GM06990 (cell line): ENCODE data around the gene BUD13.

Experiments used
- DNase-seq: peaks from one replicate; pipeline ENCODE4 v3.0.0-alpha.2; 2011; ENCODE audit not compliant: insufficient read length; ENCODE audit errors: extremely low read depth
- H3K27me3 ChIP-seq: replicated peaks from 2 replicates; pipeline ENCODE4 v1.6.0; 2011; ENCODE audit warnings: low read length; ENCODE audit not compliant: control insufficient read depth, insufficient read depth
- H3K36me3 ChIP-seq: 2 replicates; pipeline ENCODE4 v1.5.1; 2011; ENCODE audit warnings: low read length; ENCODE audit not compliant: control insufficient read depth, insufficient read depth
- H3K4me3 ChIP-seq: replicated peaks from 2 replicates; pipeline ENCODE4 v1.5.1; 2011; ENCODE audit warnings: low read depth, mild to moderate bottlenecking, control low read depth, low read length
- TF ChIP-seq, protein P1 (sequence below): IDR thresholded peaks from 2 replicates; pipeline ENCODE4 v1.5.1; 2011; ENCODE audit warnings: low read length, control low read depth, mild to moderate bottlenecking, inconsistent platforms; ENCODE audit not compliant: insufficient read depth, poor library complexity, severe bottlenecking

BUD13 gene

DNA sequence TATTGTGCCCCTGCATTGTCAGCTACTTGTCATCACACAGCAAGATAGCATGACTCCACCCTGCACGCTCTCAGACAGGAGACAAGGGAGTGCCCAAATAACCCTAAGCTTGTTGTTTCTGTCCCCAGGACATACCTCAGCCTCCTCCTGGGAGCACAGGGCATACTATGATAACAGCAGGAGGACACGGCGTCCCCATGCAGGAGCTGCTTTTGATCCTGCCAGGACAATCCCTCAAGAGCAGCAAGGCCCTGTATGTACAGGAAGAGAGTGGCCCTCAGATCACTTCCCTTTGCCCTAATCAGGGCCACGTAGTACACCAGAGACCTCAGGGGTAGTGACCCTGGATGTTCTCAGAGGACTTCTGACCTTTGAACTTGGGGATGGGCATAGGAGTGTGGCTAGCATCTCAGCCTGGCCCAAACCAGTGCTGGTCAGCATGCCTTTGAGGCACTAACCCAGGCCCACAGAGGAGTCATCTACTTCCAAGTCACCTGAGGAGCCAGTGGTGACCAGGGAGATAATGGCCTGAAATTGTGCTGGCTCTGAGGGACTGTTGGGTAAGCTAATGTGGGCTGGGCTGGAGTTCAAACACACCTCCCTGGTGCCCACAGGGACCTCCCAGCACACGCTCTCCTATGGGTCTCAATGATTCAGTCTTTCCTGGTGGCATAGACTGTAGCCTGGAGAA is 41.1 kb upstream of the BUD13 start:
- TF ChIP-seq, protein P1, sequence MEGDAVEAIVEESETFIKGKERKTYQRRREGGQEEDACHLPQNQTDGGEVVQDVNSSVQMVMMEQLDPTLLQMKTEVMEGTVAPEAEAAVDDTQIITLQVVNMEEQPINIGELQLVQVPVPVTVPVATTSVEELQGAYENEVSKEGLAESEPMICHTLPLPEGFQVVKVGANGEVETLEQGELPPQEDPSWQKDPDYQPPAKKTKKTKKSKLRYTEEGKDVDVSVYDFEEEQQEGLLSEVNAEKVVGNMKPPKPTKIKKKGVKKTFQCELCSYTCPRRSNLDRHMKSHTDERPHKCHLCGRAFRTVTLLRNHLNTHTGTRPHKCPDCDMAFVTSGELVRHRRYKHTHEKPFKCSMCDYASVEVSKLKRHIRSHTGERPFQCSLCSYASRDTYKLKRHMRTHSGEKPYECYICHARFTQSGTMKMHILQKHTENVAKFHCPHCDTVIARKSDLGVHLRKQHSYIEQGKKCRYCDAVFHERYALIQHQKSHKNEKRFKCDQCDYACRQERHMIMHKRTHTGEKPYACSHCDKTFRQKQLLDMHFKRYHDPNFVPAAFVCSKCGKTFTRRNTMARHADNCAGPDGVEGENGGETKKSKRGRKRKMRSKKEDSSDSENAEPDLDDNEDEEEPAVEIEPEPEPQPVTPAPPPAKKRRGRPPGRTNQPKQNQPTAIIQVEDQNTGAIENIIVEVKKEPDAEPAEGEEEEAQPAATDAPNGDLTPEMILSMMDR: no peak
- H3K4me3 ChIP-seq: no peak overlapping the region
- H3K36me3 ChIP-seq: no peaks in the 10 kb centered on the region
- no peak for DNase-seq
- no peaks in the 10 kb centered on the region; the same call in 1 of the 2 replicates for H3K27me3 ChIP-seq

DNA sequence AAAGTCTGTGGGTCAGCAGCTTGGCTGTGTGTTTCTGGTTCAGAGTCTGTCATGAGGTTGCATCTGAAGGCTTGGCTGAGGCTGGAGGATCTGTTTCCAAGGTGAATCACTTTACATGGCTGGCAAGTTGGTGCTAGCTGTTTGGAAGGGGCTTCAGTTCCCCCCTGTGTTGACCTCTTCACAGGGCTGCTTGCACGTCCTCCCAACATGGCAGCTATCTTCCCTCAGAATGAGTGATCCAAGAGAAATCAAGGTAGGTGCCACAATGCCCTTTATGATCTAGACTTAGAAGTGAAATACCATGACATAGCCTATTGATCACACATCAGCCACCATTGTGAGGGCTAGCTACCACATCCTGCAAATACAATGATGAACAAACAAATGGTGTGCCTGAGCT is 40.4 kb upstream of the BUD13 start:
- Histone ChIP-seq H3K36me3 (no peaks in the 10 kb centered on the region), H3K27me3 (no peaks in the 10 kb centered on the region; the same call in 1 of the 2 replicates), H3K4me3 (no peak overlapping the region)
- no peak for DNase-seq
- TF ChIP-seq, protein P1: no peak

DNA sequence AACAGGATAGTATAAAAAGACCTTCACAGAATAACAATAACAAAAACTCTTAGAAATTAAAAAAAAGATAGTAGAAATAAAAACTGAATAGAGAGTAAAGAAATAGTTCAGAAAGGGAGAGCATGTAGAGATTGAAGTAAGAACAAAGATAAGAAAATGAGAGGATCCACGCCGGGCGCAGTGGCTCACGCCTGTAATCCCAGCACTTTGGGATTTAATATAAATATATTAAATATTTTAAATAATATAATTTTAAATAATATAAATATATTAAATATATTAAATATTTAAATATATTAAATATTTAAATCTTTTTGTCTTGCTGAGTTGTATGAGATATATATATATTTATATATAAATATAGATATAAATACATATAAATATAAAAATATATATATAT is 39.3 kb upstream of the BUD13 start:
- H3K36me3 ChIP-seq: no peaks in the 10 kb centered on the region
- H3K27me3 ChIP-seq: no peaks in the 10 kb centered on the region; the same call in 1 of the 2 replicates
- no peak overlapping the region for H3K4me3 ChIP-seq
- TF ChIP-seq, protein P1: no peak
- DNase-seq: no peak

DNA sequence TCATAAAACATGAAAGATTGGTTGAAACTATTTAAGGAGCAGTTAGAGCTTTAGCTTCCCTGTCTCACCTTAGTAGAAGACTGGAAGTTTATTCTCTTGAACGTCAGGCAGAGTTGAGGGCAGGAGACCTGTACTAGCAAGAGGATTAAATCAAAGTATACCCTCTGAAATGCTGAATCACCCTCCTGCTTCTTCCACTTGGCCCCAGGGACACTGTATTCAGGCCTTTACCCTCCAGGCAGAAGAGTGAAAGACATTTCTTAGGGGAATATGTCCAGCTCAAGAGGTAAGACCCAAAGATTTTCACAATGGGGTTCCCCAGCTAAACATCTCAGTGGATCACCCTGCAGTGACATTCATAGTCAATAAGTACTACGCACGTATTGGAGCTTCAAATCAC is 38.4 kb upstream of the BUD13 start:
- Histone ChIP-seq H3K36me3 (no peaks in the 10 kb centered on the region), H3K4me3 (no peak overlapping the region), H3K27me3 (no peaks in the 10 kb centered on the region; the same call in 1 of the 2 replicates)
- no peak for DNase-seq
- TF ChIP-seq, protein P1: no peak

DNA sequence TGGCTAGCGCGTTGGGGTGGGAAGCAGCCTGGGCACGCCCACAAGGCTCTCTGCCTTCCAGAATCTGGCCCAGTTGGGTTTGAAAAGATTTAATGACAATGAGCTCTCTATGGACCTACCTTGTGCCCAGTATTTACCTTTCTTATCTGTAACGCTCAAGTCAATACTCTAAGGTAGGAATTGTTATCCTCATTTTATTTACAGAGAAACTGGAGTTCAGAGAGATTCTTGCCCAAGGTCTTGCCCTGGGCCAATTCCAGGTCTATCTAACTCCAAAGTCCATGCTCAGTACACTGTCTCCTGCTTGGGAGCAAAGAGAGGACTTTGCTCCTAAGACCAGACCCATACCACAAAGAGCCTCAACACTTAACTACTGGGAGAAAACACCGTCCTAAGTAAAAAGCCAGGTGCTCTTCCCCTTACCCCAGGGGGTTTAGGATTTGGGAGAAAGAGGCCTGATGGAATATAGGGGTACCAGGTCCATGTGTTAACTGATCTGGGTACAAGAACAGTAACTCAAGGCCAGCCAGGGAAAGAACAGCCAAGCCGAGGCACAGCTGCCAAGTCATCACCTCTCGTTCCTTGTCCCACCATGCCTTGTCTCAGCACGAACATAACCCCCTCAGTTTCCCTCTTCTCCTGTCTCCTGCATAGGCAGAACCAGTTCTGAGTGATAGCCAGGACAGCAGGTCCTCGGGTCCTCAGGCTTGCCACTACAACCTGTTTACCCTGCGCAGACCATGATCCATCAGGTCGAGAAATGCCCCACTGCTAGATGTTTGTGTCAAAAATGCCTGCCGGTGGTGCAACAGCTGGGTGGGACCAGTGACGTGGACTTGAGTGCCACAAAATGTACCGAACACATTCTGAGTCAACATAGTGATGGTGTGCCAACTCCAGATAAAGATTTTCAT is 35.7 kb upstream of the BUD13 start:
- H3K27me3 ChIP-seq: no peaks in the 10 kb centered on the region; the same call in 1 of the 2 replicates
- no peaks in the 10 kb centered on the region for H3K36me3 ChIP-seq
- no peak overlapping the region for H3K4me3 ChIP-seq
- no peak for DNase-seq
- TF ChIP-seq, protein P1: no peak
